A549 (cell line): ENCODE results near the gene LMO7.

Experiments used
- CHD2 ChIP-seq: fragments of 150-350 bp; IDR thresholded peaks from 2 replicates; pipeline ENCODE4 v1.6.1; 2014; ENCODE audit warnings: low read length; ENCODE audit not compliant: partially characterized antibody
- CTCF ChIP-seq: fragments of >200 bp; sonication (Bioruptor Twin); formaldehyde crosslinking; IDR thresholded peaks from 3 replicates; pipeline ENCODE4 v1.5.1; 2016

- TF ChIP-seq CTCF (no peak), CHD2 (no peak)
Observed at GRCh38 chr13:75721307-75721706, 85.2 kb downstream of the LMO7 start.
